Gastrocnemius medialis (tissue), 4 donors: Measurements from ENCODE around the gene POLN. TPM values are rescaled to one million over a fixed set of nuclear protein-coding genes. Genes with fewer than 3 reads are reported as not detected.

Experiments
- ATAC-seq, 2 donors: fragments of 150-250 bp; one replicate each; pipeline ENCODE4 v1.9.1; 2016
- DNase-seq, 2 donors: peaks; one replicate each; pipeline ENCODE4 v3.0.0-alpha.2; 2019
- H3K27ac ChIP-seq, 4 donors: fragments of 200-600 bp; sonication (generic); 1 replicate in 1 of 4; 2 replicates in 3 of 4; pipeline ENCODE4 v1.5.1; 2016 to 2018; ENCODE audit warnings: mild to moderate bottlenecking in 2 of 4, moderate library complexity in 1 of 4
- H3K27me3 ChIP-seq, 3 donors: fragments of 200-600 bp; sonication (generic) in 2 of 3; 1 replicate in 1 of 3; 2 replicates in 2 of 3; pipeline versions ENCODE4 v1.5.1 to v1.6.0; 2016 to 2019; ENCODE audit warnings: mild to moderate bottlenecking in 1 of 3, moderate library complexity in 1 of 3
- H3K36me3 ChIP-seq, 2 donors: fragments of 200-600 bp; sonication (generic) in 1 of 2; one replicate each; pipeline ENCODE4 v1.5.1; 2017 to 2018
- H3K4me1 ChIP-seq, 2 donors: fragments of 200-600 bp; sonication (generic) in 1 of 2; one replicate each; pipeline ENCODE4 v1.5.1; 2016 to 2017; ENCODE audit warnings: mild to moderate bottlenecking in 2 of 2
- H3K4me3 ChIP-seq, 4 donors: fragments of 200-600 bp; sonication (generic) in 3 of 4; 1 replicate in 1 of 4; 2 replicates in 3 of 4; pipeline ENCODE4 v1.5.1; 2016 to 2019; ENCODE audit warnings: mild to moderate bottlenecking in 2 of 4
- H3K9me3 ChIP-seq, 3 donors: fragments of 200-600 bp; sonication (generic) in 2 of 3; 1 replicate in 1 of 3; 2 replicates in 2 of 3; pipeline ENCODE4 v1.5.1; 2016 to 2019
- POLR2A ChIP-seq, 2 donors: fragments of 450-650 bp; IDR thresholded peaks; one replicate each; pipeline ENCODE4 v1.6.1; 2017; ENCODE audit warnings: antibody characterized with exemption in 2 of 2, mild to moderate bottlenecking in 2 of 2, moderate library complexity in 2 of 2
- in situ Hi-C, 4 donors: fragments of 200-750 bp; cut with MboI; loops; one replicate each; pipeline versions ENCODE4 v1.15.0 to v1.8.0; 2017; ENCODE audit warnings: low sequenced_read_pairs in 4 of 4
- intact Hi-C: fragments of 100-400 bp; cut with DNase I; formaldehyde crosslinking; loops from one replicate; pipeline ENCODE4 v1.15.1; 2023; ENCODE audit warnings: low total_unique reads
- total RNA-seq, 4 donors: library from RNA; depleted of rRNA; stranded (reverse); fragments of >200 nt; gene quantifications; one replicate each; pipeline versions ENCODE4 v1.1.0 to v1.2.3, GENCODE V29; 2016
- TF ChIP-seq, protein P1 (sequence below), 5 experiments: fragments of 450-650 bp in 3 of 5; fragments of 200-600 bp in 2 of 5; sonication (generic) in 2 of 5; IDR thresholded peaks in 4 of 5; conservative IDR thresholded peaks in 1 of 5; 1 replicate in 4 of 5; 2 replicates in 1 of 5; pipeline ENCODE4 v1.5.1; 2016 to 2019; ENCODE audit warnings: antibody characterized with exemption in 5 of 5, mild to moderate bottlenecking in 3 of 5, moderate library complexity in 3 of 5

The POLN gene
- total RNA-seq, 4 donors from 2014 or later: 0.71 to 2.0 (median 0.86) TPM; not detected in 1

DNA sequence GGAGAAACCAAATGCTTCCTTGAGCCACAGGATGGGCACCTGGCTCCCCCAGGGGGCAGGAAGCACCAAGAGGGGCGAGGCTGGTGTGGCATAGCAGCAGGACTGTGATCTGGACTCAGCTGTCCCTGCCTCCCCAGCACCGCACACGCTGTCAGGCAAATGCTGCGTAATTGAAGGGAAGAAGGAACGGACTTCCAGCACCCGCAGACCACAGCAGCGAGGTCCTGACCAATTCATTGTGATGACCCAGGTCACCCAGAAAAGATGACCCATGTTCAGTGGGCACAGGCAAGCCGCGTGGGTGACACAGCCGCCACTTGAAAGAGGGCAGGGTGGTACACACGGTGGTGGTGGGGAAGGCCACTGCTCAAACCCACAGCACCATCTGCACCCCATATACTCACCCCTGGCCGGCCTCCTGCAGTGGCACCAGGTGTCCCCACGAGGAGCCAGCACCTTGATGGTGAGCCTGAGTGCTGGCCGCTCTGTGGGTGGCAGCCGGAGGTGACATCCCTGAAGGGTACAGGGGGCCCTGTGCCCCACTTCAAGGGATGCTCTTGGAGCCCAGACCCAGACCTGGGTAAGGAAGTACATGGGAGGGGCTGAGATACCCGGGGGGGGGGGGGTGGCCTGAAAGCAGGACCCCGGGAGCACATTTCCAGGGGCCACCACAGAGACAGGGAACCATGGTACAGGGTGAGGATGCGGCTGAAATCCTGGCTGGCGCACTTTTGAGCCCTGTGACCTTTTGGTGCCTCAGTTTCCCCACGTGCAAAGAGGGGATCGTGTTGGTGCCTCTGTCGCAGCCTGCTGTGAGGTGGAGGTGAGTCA, 171.3 kb downstream of the POLN start:
- TF ChIP-seq, protein P1, sequence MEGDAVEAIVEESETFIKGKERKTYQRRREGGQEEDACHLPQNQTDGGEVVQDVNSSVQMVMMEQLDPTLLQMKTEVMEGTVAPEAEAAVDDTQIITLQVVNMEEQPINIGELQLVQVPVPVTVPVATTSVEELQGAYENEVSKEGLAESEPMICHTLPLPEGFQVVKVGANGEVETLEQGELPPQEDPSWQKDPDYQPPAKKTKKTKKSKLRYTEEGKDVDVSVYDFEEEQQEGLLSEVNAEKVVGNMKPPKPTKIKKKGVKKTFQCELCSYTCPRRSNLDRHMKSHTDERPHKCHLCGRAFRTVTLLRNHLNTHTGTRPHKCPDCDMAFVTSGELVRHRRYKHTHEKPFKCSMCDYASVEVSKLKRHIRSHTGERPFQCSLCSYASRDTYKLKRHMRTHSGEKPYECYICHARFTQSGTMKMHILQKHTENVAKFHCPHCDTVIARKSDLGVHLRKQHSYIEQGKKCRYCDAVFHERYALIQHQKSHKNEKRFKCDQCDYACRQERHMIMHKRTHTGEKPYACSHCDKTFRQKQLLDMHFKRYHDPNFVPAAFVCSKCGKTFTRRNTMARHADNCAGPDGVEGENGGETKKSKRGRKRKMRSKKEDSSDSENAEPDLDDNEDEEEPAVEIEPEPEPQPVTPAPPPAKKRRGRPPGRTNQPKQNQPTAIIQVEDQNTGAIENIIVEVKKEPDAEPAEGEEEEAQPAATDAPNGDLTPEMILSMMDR (IDR thresholded peaks at IDR 0.05 in 4 of 5, conservative IDR thresholded peaks at IDR 0.05 in 1 of 5): no peak
- TF ChIP-seq POLR2A (IDR thresholded peaks at IDR 0.05): no peak
- intact Hi-C loops (no loop called here), in situ Hi-C loops (no loop called here)
- no peaks in the 10 kb centered on the region for H3K9me3 ChIP-seq
- H3K27ac ChIP-seq: no peak overlapping the region
- no peaks in the 10 kb centered on the region for H3K4me1 ChIP-seq
- H3K36me3 ChIP-seq: no peaks in the 10 kb centered on the region
- peaks cover 0 to 7% (median 0%) of the 10 kb centered on the region in 3 donors for H3K27me3 ChIP-seq
- no peak for ATAC-seq
- H3K4me3 ChIP-seq: no peak overlapping the region
- no peak for DNase-seq

DNA sequence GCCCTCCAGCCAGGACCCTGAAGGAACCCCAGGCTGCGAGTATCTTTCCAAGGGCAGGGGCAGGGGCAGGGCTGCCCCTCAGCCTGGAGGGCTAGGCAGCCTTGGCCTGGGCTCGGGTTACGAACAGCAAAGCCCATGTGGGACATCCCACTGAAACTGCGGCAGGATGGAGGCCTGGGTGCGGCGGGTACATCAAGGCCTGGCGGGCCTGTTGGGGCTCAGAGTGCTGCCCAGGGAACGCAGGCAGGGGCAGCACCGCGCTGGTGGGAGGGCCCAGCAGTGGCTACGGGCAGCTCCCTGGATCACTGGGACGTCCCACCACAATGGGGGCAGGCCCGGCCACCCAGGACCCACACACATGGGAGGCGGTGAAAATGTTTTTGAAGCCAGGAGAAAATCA, 171.9 kb downstream of the POLN start:
- no peaks in the 10 kb centered on the region for H3K4me1 ChIP-seq
- in situ Hi-C loops: no loop called here
- H3K27ac ChIP-seq: no peak overlapping the region
- TF ChIP-seq, protein P1 (IDR thresholded peaks at IDR 0.05 in 4 of 5, conservative IDR thresholded peaks at IDR 0.05 in 1 of 5): no peak
- TF ChIP-seq POLR2A (IDR thresholded peaks at IDR 0.05): no peak
- H3K9me3 ChIP-seq: no peaks in the 10 kb centered on the region
- H3K36me3 ChIP-seq: no peaks in the 10 kb centered on the region
- DNase-seq: no peak
- H3K4me3 ChIP-seq: no peak overlapping the region
- no peak for ATAC-seq
- intact Hi-C loops: no loop called here
- peaks cover 0 to 7% (median 0%) of the 10 kb centered on the region in 3 donors for H3K27me3 ChIP-seq

DNA sequence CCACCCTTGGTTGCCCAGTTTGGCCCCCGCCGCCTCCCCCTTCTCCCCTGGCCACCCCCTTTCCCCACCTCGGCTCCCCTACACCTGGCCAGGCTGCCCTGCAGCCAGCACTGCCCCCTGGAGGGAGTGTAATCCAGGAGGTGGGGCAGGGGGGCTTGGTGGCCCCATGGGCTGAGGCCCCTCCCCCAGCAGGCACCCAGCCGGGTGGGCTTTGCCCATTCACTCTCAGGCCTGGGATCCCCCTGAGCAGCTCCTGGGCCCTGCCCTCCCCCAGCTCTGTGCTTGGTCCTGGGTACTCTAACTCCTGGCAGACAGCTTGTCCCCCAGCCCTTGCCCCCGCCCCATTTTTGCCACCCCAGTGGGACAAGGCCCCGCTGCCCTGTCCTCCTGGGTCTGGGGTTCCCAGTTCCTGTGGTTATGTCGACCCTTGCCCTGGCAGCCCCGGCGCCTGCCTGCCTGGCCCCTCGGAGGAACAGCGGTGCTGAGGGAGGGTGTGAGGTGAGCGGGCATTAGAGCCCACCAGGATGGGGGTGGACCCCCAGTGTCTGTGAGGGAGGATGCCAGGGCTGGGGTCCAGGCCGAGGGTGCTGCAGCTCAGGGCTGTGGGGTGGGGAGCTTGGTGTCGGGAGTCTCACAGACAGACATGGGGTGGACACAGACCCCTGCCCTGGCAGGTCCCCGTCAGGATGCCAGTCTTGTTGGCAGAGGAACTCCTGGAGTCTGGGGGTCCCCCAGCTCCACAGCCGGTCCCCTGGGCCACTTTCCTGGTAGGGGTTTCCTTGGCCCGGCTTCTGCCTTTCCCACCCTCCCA, 172.6 kb downstream of the POLN start:
- Histone ChIP-seq H3K4me3 (no peak overlapping the region), H3K4me1 (no peaks in the 10 kb centered on the region), H3K27ac (no peak overlapping the region), H3K9me3 (no peaks in the 10 kb centered on the region), H3K36me3 (no peaks in the 10 kb centered on the region), H3K27me3 (peaks cover 0 to 7% (median 0%) of the 10 kb centered on the region in 3 donors)
- in situ Hi-C loops (no loop called here), intact Hi-C loops (no loop called here)
- ATAC-seq: no peak
- no peak for TF ChIP-seq POLR2A (IDR thresholded peaks at IDR 0.05)
- TF ChIP-seq, protein P1 (IDR thresholded peaks at IDR 0.05 in 4 of 5, conservative IDR thresholded peaks at IDR 0.05 in 1 of 5): no peak
- DNase-seq: no peak

DNA sequence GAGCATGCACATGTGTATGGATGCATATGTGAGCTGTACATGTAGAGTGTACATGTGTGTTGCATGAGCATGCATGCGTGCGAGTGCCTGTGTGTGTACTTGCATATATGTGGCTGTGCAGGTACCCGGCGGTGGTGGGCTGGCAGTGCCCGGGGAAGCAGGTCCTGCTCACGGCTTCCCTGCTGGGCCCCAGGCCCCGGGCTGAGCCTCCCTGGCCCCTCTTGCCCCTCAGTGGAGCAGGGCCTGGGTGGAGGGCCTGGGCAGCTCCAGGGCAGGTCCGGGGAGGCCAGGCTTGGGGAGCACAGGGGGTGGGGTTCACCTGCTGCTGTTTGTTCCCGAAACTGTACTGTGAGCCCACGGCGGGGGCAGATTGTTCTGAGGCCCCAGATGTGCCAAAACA, 173.4 kb downstream of the POLN start:
- H3K36me3 ChIP-seq: no peaks in the 10 kb centered on the region
- intact Hi-C loops (no loop called here), in situ Hi-C loops (no loop called here)
- no peaks in the 10 kb centered on the region for H3K4me1 ChIP-seq
- H3K27ac ChIP-seq: no peak overlapping the region
- no peak for ATAC-seq
- no peak for DNase-seq
- peaks cover 0 to 7% (median 0%) of the 10 kb centered on the region in 3 donors for H3K27me3 ChIP-seq
- H3K9me3 ChIP-seq: no peaks in the 10 kb centered on the region
- TF ChIP-seq POLR2A (IDR thresholded peaks at IDR 0.05): no peak
- TF ChIP-seq, protein P1 (IDR thresholded peaks at IDR 0.05 in 4 of 5, conservative IDR thresholded peaks at IDR 0.05 in 1 of 5): no peak
- H3K4me3 ChIP-seq: no peak overlapping the region
